ENCODE measurements around the gene FBXW5. TPM values are rescaled to one million over a fixed set of nuclear protein-coding genes. Genes with fewer than 3 reads are reported as not detected.

FBXW5 gene
- total and polyA plus RNA-seq, 9 of the 15 experiments (the other 6 are each of a cell fraction or from before 2014, with no cell fraction given) = 0.21 to 128 (median 37.0) TPM

DNA sequence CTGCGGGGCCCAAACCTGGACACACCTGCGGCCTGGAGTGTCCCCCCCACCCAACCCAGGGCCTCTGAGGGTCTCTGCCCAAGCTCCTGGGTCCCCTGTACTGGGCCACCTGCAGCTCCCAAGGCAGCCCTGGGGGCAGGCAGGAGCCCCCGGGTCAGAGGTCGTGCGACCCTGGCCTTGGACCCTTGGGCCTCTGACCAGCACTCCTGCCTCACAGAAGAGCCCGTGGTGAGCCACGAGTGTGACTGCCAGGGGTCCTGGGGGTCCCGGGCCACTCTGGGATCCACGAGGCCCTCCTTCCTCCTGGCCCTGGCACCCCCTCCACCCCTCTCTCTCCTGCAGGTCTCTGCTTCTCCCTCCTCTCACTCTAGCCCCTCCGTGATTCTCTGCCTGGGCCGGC is 27.8 kb upstream of the FBXW5 start:
- no peak for DNase-seq (ENCODE audit: extremely low read depth in 1 of 4, low spot score in 3 of 4)
- ATAC-seq = no peak
- intact Hi-C loops (cut with micrococcal nuclease) (no loop called here), in situ Hi-C loops (cut with MboI) (no loop called here)
- ChIA-PET POLR2A (no interaction called here), CTCF (ENCODE audit: low intra/inter-chr PET ratio) (no interaction called here)
- H3K36me3 ChIP-seq (ENCODE audit: control insufficient read depth, insufficient read depth, low read length) = no peaks in the 10 kb centered on the region
- no peak overlapping the region; a peak in 1 of 4 replicates for H3K9ac ChIP-seq (ENCODE audit: insufficient read depth in 1 of 2, low read depth in 2 of 2, low read length in 2 of 2)
- 43% methylated on average over 8 of the region's 11 CpGs for WGBS (ENCODE audit: insufficient coverage, low coverage, missing lambda C conversion rate)
- H3K79me2 ChIP-seq (ENCODE audit: control insufficient read depth, insufficient read depth, low read length) = no peaks in the 10 kb centered on the region
- H3K27me3 ChIP-seq (ENCODE audit: control insufficient read depth in 2 of 2, insufficient read depth in 2 of 2, low read length in 2 of 2) = no peaks in the 10 kb centered on the region
- no peaks in the 10 kb centered on the region for H3K9me3 ChIP-seq (replicated peaks; ENCODE audit: control insufficient read depth, insufficient read depth, low read depth, low read length)
- no peak overlapping the region for H3K4me3 ChIP-seq
- no TSS peak for BruUV-seq (replicated peaks)
- H2AFZ ChIP-seq (ENCODE audit: low read depth, low read length) = no peak overlapping the region
- no peak overlapping the region for H3K4me2 ChIP-seq (ENCODE audit: insufficient read depth, low read length)
- H3K9me1 ChIP-seq (ENCODE audit: control insufficient read depth, insufficient read depth, low read length) = no peaks in the 10 kb centered on the region
- H4K20me1 ChIP-seq (replicated peaks; ENCODE audit: control insufficient read depth, insufficient read depth, low read length) = no peaks in the 10 kb centered on the region
- peaks cover 0 to 87% of the 10 kb centered on the region in 2 experiments; a peak in 2 of 5 replicates for H3K4me1 ChIP-seq (replicated peaks in 1 of 2; ENCODE audit: control insufficient read depth in 2 of 2, insufficient read depth in 2 of 2, low read length in 2 of 2)
- no peak overlapping the region for H3K27ac ChIP-seq (ENCODE audit: extremely low read depth, low read depth, low read length)
- FAIRE-seq = no peak
- TF ChIP-seq MCM2 (IDR thresholded peaks at IDR 0.05; ENCODE audit: low read depth) (no peak), FOXK2 (conservative IDR thresholded peaks at IDR 0.05 in 1 of 2, IDR thresholded peaks at IDR 0.05 in 1 of 2; ENCODE audit: low read depth in 2 of 2) (no peak), TFAM (CRISPR knock-in tag; conservative IDR thresholded peaks at IDR 0.05) (no peak), SPI1 (IDR thresholded peaks at IDR 0.05; ENCODE audit: borderline replicate concordance, low read depth, low read length) (no peak), PML (IDR thresholded peaks at IDR 0.05; ENCODE audit: low read length) (no peak), U2AF1 (optimal IDR thresholded peaks at IDR 0.05; ENCODE audit: low read depth, low read length) (no peak), ZNF583 (CRISPR knock-in tag; IDR thresholded peaks at IDR 0.05) (no peak), SMAD1 (IDR thresholded peaks at IDR 0.05; ENCODE audit: low read depth, low read length, partially characterized antibody) (no peak), ARID1B (IDR thresholded peaks at IDR 0.05) (no peak)
- TF ChIP-seq, protein P1, sequence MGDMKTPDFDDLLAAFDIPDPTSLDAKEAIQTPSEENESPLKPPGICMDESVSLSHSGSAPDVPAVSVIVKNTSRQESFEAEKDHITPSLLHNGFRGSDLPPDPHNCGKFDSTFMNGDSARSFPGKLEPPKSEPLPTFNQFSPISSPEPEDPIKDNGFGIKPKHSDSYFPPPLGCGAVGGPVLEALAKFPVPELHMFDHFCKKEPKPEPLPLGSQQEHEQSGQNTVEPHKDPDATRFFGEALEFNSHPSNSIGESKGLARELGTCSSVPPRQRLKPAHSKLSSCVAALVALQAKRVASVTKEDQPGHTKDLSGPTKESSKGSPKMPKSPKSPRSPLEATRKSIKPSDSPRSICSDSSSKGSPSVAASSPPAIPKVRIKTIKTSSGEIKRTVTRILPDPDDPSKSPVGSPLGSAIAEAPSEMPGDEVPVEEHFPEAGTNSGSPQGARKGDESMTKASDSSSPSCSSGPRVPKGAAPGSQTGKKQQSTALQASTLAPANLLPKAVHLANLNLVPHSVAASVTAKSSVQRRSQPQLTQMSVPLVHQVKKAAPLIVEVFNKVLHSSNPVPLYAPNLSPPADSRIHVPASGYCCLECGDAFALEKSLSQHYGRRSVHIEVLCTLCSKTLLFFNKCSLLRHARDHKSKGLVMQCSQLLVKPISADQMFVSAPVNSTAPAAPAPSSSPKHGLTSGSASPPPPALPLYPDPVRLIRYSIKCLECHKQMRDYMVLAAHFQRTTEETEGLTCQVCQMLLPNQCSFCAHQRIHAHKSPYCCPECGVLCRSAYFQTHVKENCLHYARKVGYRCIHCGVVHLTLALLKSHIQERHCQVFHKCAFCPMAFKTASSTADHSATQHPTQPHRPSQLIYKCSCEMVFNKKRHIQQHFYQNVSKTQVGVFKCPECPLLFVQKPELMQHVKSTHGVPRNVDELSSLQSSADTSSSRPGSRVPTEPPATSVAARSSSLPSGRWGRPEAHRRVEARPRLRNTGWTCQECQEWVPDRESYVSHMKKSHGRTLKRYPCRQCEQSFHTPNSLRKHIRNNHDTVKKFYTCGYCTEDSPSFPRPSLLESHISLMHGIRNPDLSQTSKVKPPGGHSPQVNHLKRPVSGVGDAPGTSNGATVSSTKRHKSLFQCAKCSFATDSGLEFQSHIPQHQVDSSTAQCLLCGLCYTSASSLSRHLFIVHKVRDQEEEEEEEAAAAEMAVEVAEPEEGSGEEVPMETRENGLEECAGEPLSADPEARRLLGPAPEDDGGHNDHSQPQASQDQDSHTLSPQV (IDR thresholded peaks at IDR 0.05) = no peak
- TF ChIP-seq, protein P2, sequence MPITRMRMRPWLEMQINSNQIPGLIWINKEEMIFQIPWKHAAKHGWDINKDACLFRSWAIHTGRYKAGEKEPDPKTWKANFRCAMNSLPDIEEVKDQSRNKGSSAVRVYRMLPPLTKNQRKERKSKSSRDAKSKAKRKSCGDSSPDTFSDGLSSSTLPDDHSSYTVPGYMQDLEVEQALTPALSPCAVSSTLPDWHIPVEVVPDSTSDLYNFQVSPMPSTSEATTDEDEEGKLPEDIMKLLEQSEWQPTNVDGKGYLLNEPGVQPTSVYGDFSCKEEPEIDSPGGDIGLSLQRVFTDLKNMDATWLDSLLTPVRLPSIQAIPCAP (CRISPR knock-in tag; IDR thresholded peaks at IDR 0.05; ENCODE audit: borderline replicate concordance) = no peak
- TF ChIP-seq, protein P3, sequence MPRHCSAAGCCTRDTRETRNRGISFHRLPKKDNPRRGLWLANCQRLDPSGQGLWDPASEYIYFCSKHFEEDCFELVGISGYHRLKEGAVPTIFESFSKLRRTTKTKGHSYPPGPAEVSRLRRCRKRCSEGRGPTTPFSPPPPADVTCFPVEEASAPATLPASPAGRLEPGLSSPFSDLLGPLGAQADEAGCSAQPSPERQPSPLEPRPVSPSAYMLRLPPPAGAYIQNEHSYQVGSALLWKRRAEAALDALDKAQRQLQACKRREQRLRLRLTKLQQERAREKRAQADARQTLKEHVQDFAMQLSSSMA (CRISPR knock-in tag; IDR thresholded peaks at IDR 0.05) = no peak
- TF ChIP-seq, protein P4, sequence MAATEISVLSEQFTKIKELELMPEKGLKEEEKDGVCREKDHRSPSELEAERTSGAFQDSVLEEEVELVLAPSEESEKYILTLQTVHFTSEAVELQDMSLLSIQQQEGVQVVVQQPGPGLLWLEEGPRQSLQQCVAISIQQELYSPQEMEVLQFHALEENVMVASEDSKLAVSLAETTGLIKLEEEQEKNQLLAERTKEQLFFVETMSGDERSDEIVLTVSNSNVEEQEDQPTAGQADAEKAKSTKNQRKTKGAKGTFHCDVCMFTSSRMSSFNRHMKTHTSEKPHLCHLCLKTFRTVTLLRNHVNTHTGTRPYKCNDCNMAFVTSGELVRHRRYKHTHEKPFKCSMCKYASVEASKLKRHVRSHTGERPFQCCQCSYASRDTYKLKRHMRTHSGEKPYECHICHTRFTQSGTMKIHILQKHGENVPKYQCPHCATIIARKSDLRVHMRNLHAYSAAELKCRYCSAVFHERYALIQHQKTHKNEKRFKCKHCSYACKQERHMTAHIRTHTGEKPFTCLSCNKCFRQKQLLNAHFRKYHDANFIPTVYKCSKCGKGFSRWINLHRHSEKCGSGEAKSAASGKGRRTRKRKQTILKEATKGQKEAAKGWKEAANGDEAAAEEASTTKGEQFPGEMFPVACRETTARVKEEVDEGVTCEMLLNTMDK (IDR thresholded peaks at IDR 0.05; ENCODE audit: borderline replicate concordance, insufficient read depth, low read depth, low read length, poor library complexity, severe bottlenecking) = no peak
- TF ChIP-seq, protein P5, sequence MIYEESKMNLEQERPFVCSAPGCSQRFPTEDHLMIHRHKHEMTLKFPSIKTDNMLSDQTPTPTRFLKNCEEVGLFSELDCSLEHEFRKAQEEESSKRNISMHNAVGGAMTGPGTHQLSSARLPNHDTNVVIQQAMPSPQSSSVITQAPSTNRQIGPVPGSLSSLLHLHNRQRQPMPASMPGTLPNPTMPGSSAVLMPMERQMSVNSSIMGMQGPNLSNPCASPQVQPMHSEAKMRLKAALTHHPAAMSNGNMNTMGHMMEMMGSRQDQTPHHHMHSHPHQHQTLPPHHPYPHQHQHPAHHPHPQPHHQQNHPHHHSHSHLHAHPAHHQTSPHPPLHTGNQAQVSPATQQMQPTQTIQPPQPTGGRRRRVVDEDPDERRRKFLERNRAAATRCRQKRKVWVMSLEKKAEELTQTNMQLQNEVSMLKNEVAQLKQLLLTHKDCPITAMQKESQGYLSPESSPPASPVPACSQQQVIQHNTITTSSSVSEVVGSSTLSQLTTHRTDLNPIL (CRISPR knock-in tag; IDR thresholded peaks at IDR 0.05) = no peak

All from K562 (cell line).